GM19468 (cell line): ENCODE results near the gene EFHC1.
A peak's percentile ranks its signal among the peaks of the same experiment; 100 is the strongest.

Experiments
- ATAC-seq: cut with Tn5 transposase; IDR thresholded peaks from one replicate; pipeline ENCODE4 v1.9.1; 2021; ENCODE audit warnings: mild to moderate bottlenecking, moderate library complexity, moderate number of reproducible peaks; ENCODE audit not compliant: unreplicated experiment; ENCODE audit errors: extremely low read depth

The EFHC1 gene

GRCh38 chr6:52534363-52534762 lies 114.2 kb downstream of the EFHC1 start:
- ATAC-seq, result no peak

GRCh38 chr6:52534966-52535390 lies 114.8 kb downstream of the EFHC1 start:
- no peak for ATAC-seq

GRCh38 chr6:52535711-52536423 lies 115.7 kb downstream of the EFHC1 start:
- ATAC-seq, result no peak

GRCh38 chr6:52536424-52536916 lies 116.3 kb downstream of the EFHC1 start:
- ATAC-seq, result no peak

DNA sequence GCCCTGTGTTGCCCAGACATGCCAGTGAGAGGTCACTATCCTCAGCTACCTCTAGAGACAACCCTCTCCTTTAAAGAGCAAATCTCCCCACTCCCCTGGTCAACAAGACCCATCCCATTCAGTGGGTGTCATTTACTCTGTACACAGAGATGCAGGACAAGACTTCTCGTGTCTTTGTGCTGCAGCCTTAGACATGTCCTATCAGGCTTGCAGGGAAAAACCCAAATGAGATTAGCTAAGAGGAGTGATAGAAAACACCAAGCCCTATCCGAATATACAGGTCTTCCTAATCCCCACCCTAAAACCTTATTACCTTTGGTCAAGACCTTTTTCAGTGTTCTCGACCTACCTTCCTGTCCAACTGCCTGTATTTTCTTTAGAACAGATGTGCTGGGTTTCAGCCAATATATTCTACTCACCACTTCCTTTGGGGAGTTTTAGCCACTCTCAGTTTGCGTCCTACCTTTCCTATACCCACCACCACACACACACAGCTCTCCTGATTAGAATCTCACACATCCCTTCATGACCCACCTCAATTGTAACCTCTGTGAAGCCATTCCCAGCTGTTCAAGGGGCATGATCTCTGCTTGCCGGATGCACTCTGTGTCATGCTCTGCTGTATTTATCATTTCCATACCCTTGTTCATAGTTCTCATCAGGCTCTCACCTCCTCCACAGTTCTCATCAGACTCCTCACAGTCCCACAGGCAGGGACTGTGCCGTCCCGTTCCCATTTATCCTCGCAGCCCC lies 117.0 kb downstream of the EFHC1 start:
- peak; percentile 35 for ATAC-seq

DNA sequence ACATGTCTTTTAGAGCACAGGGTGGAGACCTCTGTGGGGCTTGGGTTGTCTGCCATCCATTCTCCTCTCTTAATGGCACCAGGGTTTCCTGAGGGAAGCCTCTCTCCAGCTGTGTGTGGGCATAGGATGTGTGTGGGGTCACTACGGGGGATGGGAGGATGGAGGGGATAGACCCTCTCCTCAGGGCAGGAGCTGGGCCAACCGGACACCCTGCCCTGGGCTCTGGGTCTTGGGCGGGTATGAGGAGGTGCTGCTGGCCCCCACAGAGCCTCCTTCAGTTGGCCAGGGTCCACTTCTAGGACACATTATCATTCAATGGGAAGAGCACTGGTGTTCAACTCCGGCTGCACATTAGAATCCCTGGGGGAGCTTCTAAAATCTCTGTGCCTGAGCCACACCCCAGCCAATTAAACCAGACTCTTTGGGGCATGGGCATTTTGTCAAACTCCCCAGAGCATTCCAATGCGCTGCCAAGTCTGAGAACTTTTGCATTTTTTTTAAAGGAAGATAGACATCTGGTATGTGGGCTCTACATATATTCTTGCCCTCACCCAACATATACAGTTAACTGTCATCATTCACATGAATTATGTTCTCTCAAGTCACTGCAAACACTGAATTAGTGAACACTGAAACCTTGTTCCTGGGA lies 118.2 kb downstream of the EFHC1 start:
- ATAC-seq, result no peak

DNA sequence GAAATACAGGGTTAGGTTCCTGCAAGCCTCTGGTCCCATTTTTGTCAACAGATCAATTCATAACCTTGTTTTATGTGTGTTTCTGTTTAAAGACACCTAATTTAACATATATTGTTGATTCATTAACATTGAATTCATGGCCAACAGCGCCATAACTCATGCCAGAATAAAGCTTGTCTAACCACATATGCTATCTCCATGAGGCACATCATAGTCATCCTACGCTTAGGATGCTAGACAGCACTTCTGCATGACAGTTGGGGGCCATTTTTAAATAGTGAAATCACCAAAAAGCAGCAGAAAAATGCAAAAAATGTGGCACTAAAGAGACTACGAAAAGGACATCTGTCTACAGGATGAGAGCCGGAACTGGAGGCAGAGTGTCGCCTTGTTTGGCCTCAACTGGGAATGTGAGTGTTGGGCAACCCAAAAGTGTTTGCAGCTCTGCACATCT lies 118.8 kb downstream of the EFHC1 start:
- ATAC-seq, result no peak

GRCh38 chr6:52539607-52540006 lies 119.5 kb downstream of the EFHC1 start:
- no peak for ATAC-seq

- no peak for ATAC-seq
Measured at GRCh38 chr6:52540286-52540902, 120.3 kb downstream of the EFHC1 start.

- no peak for ATAC-seq
Measured at GRCh38 chr6:52541135-52541534, 121.0 kb downstream of the EFHC1 start.

DNA sequence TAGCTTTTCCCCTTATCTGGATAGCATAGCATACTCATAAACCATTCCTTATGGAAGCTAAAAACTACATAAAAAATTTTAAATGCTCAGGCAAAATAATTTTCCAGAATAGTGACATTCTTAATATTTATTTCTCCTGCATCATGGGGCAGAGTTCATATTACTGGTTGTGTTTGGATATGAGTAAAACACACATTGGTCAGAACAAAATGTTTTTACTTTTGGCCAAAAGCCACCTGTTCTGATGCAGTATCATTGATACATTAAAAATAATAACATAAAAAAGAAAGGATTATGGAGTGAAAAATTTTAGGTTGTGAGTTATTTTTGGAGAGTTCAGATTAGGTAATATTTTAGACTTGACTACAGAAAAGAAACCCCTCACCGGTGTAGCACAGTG lies 123.1 kb downstream of the EFHC1 start:
- ATAC-seq, result no peak

DNA sequence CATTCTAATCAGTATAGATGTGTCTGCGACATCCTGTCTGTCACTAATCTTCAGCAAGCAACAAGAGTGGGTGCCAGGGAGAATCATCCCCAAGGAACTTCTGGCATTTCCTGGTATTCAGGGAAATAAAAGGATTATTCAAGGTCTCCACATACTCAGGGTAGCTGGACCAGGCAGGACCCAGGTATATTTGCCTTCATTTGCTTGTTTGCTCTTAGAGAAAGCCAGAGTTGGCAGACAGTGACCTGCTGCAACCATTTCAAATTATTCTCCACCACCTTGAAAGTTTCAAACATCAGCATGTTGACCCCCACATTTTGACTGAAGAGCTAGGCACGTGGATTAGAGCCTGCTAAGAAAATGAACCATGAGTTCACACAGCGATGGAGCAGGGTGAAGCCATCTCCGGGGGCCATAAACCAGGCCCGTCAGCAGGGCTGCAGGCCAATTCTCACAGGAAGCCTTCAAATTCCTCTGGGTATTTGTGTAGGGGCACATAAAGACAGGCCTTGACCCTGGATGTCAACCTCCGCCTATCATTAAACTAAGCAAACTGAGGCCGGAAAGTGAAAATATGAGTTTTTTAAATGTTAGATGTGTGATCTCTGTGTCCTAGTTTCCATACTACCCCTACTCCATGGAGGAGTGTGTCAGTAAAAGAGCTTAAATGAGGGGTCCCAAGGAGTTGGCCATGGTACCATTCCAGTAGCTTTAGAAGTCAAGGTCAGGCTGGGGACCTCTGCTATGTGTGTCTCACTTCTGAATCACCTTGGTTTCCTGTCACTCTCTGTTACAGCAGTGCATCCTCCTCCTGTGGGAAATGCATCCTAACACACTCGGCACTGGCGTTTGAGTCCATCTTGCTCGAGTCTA lies 123.8 kb downstream of the EFHC1 start:
- no peak for ATAC-seq

DNA sequence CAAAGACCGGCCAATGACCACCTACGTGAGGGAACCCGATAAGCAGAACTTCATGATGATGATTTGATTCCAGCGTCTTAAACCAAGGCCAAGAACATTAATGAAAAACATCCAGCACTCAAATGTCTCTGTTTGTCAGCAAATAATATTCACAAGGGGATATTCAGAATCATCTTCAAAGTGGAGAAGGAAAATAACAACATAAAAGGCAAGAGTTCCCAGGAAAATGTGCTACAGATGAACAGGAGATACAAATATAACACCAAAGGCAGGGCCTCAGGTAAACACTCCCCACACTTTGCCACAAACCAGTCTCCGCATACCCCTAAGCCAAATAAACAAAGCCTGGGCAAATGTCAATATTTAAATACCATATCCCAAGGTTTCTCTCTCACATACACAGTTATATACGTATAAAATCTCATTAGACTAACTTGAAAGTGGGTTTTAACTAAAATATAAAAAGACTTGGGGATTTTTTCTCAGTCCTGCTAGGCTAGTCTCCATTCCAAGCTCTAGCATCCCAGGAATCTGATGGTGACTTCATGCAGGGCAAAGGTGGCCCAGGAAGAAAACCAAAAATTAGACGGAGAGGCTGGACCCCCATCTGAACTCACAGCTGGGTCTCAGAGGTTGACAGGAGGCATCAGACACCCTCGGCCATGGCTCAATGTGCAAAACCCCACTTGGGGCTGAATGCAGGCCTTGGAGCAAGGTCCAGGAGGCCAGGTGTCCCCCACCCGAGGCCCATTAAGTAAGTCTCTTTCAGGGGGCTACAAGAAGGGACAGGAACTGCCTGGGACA lies 124.7 kb downstream of the EFHC1 start:
- ATAC-seq, result no peak

DNA sequence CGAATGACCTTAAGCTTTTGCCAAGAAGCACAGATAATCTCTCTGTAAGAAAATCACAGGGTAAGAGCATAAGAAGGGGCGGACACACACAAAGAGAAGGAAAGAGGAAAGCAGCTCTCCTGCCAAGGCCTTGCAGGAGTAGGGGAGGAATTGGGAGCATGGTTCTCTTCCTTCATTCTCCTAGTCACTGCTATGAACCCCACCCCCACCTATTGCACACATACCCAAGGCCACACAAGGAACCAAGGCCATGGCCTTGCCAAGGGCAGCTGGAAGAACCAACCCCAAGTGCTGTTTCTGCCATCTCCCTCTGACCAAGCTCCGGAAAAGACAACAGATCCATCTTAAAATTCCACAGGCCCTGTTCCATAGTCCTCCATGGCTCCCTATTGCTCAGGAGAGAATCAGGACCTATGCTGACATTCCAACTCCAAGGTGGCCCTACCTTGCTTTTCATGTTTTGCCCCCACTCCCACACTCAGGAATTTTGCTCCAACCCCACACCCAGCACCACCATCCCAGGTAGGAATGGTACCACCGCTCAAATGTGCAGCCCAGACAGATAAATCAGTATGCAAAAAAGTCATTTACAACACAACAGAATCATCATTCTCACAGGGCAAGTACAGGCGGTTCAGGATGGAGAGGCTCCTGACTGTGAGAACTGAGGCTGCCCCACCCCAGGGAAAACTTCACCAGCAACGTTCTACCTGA lies 125.4 kb downstream of the EFHC1 start:
- no peak for ATAC-seq

- ATAC-seq, result no peak
Measured at GRCh38 chr6:52546192-52546591, 126.0 kb downstream of the EFHC1 start.

GRCh38 chr6:52546678-52547077 lies 126.5 kb downstream of the EFHC1 start:
- peak; percentile 55 for ATAC-seq

DNA sequence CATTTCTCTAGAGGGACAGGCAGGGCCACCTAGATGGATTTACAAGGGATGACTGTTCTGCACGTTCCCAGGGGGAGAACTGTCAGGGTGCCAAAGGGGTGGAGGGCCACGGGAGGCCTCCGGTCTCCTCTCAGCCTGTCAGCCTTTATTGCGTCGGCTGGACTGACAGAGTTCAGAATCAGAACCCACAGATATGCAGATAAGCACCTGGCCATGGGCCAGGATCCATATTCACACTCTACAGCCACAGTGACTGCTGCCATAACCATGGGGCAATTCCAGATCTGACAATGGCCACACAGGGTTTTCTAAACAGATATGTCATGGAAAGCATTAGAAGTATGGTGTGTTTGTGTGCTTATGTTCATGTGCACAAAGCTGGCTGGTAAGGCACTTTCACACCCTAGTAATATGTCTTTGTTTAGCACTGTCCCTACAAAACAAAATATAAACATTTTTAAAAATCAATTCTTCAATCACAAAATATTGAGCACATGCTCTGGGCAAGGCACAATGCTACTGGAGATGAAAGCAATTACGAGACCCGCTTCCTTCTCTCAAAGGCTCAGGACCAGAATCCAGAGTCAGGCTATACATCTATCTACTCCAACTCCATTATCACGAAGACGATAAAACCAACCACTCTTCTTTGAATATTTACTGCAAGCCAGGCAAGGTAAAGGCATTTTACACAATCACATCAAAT lies 127.7 kb downstream of the EFHC1 start:
- no peak for ATAC-seq

GRCh38 chr6:52548353-52548713 lies 128.2 kb downstream of the EFHC1 start:
- no peak for ATAC-seq
